Transverse colon (tissue), 3 donors: ENCODE results near the gene GOSR1.
"Not testable (repeated sequence)": the region's sequence is repeated elsewhere in the genome, so short reads cannot be mapped to it uniquely, and the experiment has no call there.

Experiments used
- CTCF ChIP-seq, 5 experiments: fragments of 200-600 bp in 3 of 5; fragments of 450-650 bp in 2 of 5; sonication (generic) in 3 of 5; IDR thresholded peaks; 1 replicate in 2 of 5; 2 replicates in 3 of 5; pipeline ENCODE4 v1.5.1; 2016 to 2017; ENCODE audit warnings: antibody characterized with exemption in 5 of 5, inconsistent platforms in 3 of 5, mild to moderate bottlenecking in 2 of 5, moderate library complexity in 1 of 5
- POLR2A ChIP-seq: fragments of 450-650 bp; IDR thresholded peaks from one replicate; pipeline ENCODE4 v1.6.1; 2016; ENCODE audit warnings: antibody characterized with exemption, mild to moderate bottlenecking, moderate library complexity

GRCh38 chr17:30537667-30538066 is 60.5 kb downstream of the GOSR1 start:
- not testable (repeated sequence) for TF ChIP-seq CTCF (IDR thresholded peaks at IDR 0.05); POLR2A
